GM19324 (cell line): ENCODE data around the gene KMT2E.
"Not testable (repeated sequence)": the region's sequence is repeated elsewhere in the genome, so short reads cannot be mapped to it uniquely, and the experiment has no call there.

Experiments used
- ATAC-seq: cut with Tn5 transposase; IDR thresholded peaks from one replicate; pipeline ENCODE4 v1.9.1; 2021; ENCODE audit warnings: mild to moderate bottlenecking, moderate library complexity; ENCODE audit not compliant: unreplicated experiment, low FRiP score

KMT2E gene

DNA sequence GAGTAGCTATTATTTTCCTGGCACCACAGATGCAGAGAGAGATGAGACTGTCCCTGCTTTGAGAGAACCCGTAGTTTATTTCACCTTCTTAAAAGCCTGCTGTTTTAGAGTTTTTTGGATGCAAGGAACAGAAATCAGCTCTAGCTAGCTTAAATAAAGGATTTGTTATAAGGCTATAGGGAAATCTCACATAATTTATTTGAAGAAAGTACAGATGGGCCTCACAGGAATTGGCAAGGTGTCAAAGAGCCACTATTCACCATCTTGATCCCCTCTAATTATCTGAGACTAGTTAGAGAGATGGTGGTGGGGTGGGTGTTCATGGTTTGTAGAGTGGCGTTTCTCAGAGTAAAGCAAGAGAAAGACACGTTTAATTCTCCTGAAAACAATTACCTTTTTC is 7.3 kb downstream of the KMT2E start:
- no peak for ATAC-seq

DNA sequence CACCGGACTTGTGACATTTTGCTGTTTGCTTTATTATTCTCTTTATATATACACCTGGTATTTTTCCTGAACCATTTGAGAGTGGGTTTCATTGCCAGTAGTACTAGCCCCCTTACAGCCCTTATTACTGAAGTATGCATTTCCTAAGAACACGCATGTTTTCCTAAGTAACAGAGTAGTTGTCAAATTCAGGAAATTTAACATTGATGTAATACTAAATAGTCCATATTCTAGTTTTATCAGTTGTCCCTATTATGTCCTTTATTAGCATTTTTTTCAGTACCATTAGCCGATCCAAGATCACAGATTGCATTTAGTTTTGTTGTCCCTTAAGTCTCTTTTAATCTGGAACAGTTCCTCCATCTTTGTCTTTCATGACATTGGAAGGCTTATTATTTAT is 8.0 kb downstream of the KMT2E start:
- ATAC-seq, result no peak

DNA sequence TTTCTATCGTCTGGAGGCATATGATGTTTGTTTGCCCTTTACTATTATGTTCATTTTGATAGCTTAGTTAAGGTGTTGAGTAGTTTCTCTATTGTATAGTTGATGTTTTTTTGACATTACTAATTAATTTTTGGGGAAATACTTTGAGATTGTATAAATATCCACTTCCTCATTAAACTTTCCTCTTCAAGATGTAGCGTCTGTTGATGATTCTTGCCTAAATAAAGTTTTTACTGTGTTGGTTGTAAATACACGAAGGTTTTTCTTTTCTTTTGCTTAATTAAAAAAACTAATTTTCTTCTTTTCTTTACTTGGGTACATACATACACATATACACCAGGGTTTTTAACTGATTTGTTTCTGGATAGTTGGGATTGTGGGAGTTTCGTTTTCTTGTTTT is 8.5 kb downstream of the KMT2E start:
- no peak for ATAC-seq

DNA sequence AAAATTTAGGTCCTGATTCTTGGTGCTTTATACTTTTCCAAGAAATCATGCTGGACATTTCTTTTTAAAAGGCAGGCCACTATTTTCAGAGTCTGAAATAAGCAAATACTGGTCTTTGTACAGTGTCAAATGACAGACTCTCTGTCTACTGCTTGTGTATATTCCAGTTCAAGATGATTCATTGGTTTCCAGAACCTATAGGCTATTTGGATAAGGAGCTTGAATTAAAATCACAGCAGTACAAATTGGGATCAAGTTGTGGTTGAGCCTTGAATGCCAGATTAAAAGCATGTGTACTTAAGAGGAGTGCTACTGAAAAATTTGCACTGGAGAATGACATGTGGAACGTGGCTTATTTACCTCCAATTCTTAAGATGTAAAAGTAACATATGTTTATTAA is 10.7 kb downstream of the KMT2E start:
- ATAC-seq, result no peak

DNA sequence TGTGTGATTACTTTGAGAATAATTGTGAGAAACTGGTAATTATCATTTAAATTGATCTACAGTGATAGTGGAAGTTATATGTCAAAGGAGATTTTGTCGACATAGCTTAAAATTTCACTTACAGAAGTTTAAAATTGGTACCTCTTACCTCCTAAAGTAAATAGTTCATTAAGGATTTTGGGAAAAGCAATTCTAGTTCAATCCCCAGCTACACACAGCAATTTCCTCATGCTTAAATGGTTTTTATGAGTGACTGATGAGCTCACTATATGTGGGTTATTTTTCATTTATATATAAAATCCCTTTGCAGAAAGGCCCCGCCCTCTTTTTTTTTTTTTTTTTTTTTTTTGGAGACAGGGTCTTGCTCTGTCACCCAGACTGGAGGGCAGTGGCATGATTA is 12.7 kb downstream of the KMT2E start:
- ATAC-seq, result no peak

DNA sequence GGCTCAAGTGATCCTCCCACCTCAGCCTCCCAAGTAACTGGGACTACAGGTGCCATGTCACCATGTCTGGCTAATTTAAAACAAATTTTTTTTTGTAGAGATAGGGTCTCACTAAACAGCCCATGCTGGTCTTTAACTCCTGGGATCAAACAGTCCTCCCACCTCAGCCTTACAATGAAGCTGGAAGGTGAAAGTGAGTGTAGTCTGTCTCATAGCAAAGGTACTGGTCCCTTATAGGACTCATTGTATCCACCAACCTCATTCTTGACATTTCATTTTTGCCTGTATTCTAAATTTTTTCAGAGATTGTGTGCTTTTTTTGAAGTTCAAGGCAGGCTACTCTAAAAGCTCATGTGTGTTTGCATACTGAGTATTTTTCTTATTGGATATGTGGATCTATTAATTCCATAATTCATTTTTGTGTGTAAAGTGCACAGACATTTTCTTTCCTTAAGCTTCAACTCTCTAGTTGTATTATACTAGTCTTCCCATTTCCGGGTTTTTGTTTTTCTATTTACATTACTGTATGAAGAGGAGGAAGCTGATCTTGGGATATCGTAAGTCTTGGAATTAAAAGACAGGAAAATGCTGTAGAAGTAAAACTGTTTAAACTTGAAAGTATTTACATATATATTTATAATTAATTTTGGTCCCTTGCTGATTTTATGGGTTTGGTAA is 13.3 kb downstream of the KMT2E start:
- no peak for ATAC-seq

DNA sequence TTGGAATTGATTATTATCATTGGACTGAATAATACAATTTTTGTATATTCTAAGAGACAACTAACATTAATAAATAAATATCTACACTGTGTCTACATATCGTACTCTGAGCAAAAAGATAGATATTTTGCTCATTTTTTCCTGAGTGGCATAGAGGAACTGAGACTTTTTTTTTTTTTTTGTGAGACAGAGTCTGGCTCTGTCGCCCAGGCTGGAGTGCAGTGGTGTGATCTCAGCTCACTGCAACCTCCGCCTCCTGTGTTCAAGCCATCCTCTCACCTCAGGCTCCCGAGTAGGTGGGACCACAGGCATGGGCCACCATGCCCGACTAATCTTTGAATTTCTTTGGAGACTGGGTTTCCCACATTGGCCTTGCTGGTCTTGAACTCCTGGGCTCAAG is 14.0 kb downstream of the KMT2E start:
- no peak for ATAC-seq

DNA sequence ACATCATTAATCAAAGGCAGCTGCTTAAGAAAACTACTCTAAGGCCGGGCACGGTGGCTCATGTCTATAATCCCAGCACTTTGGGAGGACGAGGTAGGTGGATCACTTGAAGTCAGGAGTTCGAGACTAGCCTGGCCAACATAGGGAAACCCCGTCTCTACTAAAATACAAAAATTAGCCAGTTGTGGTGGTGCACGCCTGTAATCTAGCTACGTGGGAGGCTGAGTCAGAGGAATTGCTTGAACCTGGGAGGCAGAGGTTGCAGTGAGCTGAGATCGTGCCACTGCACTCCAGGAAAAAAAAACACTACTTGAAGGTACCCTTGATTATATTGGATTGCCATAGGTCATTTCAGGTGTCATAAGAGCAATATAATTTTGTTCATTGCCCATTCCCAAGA is 14.9 kb downstream of the KMT2E start:
- not testable (repeated sequence) for ATAC-seq

DNA sequence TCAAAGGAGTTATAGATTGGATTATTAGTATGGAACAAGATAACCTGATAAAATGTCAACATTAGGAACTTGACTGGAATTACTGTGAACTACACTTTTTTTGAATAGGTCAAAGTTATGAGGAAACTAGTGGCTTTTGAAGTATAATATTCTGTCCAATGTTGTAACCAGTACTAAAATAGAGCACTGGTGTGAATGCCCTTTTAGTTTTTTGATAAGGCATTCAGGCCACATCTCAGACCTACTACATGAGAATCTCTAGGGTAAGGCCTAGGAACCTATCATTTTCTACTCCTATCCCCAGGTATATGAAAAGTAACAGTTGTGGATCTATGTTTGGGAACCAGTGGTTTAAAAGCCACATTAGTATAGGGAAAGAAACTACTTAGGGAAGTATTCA is 16.4 kb downstream of the KMT2E start:
- no peak for ATAC-seq

DNA sequence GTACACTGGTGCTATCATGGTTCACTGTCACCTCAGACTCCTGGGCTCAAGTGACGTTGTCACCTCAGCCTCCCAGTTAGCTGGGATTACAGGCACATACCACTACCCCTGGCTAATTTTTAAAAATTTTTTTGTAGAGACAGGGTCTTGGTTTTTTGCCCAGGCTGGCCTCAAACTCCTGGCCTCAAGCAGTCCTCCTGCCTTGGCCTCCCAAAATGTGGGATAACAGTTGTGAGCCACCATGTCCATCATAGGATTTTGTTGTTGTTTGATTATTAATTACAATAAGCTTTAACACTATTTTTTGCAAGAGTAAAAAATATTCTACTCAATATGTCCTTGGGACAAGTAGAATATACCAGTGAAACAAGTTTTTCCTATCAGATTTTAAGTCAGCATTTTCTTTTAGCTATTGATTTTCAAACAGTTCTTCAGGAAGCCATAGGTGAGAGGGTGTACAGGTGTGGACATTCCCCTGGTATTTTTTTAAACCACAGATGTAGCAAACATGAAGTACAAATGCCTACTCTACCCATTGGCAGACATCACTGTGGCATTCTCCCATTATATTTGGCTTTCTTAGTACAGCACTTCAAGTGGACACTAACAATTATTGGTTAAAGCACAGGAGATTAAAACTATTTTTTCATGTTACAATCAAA is 18.7 kb downstream of the KMT2E start:
- no peak for ATAC-seq

DNA sequence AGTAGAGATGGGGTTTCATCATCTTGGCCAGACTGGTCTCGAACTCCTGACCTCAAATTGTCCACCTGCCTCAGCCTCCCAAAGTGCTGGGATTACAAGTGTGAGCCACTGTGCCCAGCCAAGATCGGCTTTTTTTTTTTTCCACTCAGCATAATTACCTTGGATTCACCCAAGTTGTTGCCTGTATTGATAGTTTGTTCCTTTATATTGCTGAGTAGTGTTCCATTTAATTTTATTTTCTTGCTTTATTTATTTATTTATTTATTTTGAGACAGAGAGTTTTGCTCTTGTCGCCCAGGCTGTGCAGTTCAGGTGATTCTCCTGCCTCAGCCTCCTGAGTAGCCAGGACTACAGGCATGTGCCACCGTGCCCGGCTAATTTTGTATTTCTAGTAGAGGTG is 21.3 kb downstream of the KMT2E start:
- ATAC-seq, result no peak

DNA sequence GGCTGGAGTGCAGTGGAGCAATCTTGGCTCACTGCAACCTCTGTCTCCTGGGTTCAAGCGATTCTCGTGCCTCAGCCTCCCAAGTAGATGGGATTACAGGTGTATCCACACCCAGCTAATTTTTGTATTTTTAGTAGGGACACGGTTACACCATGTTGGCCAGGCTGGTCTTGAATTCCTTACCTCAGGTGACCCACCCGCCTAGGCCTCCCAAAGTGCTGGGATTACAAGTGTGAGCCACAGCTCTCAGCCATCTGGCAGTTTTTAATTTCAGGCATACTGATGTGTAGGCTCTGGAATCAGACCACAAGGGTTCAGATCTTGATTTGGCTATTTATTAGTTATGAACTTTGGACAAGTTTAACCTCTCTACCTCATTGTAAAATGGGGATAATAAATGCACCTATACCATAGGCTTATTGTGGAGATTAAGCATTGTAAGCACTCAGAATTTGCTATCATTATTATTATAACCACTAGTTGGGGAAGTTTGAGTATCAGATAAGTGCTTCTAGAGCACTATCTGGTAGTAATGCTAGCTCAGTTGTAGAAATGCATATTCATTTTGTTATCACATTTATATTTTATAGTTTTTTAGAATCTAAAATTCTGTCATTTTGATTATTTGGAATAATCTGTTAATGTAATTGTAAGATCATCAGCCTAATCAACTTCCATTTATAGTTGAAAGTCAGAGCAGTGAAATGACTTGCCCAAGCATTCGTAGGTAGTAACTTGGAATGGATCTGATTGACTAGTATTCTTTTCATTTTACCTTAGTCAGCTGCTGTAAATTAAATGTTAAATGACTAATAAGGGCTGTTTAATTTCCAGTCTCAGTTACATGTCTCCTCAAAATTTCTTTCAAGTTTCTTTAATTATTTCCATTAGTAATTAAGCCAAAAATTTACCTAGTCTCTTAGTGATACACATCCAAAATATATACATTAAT is 22.5 kb downstream of the KMT2E start:
- ATAC-seq, result no peak

DNA sequence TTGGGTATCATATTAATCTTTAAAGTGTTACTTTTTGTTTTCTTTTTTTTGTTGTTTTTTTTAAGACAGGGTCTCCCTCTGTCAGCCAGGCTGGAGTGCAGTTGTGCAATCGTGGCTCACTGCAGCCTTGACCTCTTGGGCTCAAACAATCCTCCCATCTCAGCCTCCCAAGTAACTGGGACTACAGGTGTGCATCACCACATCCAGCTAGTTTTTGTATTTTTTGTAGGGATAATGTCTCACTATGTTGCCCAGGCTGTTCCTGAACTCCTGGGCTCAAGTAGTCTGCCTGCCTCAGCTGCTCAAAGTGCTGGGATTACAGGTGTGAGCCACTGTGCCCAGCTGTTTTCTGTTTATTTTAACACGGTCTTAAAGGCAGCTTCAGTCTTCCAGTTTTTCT is 23.3 kb downstream of the KMT2E start:
- ATAC-seq, result no peak

DNA sequence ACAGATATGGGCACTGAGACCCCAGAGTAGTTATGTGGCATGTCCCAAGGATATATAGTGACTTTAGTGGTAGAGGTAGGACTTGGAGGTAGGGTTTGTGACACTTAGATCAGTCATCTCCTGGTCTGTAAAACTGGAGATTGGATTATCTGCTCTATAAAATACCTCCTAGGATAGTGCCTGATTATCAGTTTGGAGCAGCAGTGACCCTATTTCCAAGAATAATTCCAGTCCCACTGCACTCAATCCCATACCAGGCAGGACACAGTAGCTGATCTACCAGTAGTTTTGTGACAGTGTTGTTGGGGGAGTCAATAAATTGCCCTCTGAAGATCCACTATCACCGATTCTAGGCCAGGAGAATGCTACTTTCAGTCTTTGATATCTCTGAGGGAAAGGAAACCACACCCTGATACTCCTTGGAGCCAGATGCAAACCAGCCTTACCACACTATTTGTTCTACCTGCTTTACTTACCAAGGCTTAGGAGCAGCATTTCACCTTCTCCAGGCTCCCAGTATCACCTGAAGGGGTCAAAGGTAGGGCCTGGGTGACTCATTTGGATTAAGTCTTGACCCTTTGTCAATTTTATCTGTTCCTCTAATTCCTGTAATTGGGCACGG is 30.6 kb downstream of the KMT2E start:
- ATAC-seq, result no peak

DNA sequence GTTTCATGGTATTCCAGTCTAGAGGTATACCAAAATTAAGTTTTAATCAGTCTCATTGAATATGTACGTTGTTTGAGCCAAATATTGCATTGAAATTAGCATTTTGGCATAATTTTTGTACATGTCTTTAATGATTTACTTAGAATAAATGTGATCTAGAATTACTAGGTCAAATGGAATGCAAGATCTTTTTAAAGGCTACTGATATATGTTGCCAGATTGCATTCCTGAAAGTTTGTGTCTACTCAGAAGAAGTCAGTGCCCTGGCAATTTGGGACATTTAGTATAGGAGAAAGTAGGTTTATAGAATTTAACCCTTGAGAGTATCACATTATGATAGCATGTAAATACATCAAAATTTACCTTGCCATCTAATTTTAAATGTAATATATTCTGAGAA is 32.4 kb downstream of the KMT2E start:
- ATAC-seq, result no peak

DNA sequence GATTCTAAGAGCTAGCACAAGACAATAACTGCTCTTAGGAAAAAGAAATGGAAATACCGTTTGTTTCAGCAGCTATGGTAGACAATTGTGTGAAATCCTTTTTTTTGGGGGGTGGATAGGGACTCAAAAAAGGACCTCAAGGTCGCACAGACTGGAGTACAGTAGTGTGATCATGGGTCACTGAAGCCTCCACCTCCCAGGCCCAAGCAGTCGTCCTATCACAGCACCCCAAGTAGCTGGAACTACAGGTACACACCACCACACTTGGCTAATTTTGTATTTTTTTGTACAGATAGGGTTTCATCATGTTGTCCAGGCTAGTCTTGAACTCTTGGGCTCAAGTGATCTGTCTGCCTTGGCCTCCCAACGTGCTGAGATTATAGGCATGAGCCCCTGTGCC is 33.9 kb downstream of the KMT2E start:
- no peak for ATAC-seq

DNA sequence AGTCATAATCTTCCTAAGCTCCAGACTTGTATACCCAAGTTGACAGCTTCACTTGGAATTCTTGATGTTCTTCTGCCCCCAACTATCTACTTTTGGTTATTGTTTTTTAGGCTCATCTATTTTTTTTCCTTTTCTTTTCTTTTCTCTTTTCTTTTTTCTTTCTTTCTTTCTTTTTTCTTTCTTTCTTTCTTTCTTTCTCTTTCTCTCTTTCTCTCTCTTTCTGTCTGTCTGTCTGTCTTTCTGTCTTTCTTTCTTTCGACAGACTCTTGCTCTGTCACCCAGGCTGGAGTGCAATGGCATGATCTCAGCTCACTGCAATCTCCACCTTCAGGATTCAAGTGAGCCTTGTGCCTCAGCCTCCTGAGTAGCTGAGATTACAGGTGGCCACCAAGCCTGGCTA is 36.5 kb downstream of the KMT2E start:
- no peak for ATAC-seq

DNA sequence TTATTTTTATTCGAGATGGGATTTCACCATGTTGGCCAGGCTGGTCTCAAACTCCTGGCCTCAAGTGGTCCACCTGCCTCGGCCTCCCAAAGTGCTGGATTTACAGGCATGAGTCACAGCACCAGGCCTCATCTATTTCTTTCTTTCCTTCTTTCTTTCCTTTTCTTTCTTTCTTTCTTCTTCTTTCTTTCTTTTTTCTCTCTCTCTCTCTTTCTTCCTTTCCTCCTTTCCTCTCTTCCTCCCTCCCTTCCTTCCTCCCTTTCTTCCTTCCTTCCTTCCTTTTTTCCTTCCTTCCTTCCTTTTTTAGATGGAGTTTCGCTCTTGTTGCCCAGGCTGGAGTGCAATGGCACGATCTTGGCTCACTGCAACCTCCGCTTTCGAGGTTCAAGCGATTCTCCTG is 36.9 kb downstream of the KMT2E start:
- ATAC-seq, result not testable (repeated sequence)

DNA sequence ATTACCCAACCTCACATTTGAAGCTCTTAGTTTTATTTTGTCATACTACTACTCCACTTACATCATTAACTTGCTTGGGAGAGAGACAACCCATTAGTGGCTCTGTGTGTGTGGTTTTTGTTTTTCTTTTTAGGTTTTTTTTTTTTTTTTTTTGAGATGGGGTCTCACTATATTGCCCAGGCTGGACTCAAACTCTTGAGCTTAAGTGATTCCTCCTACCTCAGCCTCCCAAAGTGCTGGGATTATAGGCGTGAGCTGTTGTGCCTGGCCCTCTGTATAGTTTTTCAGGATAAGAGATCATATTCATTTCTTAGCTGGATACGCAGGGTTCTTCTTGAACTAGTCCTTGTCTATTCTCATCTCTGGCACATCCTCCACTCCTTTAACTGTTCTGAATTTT is 41.1 kb downstream of the KMT2E start:
- ATAC-seq, result no peak

DNA sequence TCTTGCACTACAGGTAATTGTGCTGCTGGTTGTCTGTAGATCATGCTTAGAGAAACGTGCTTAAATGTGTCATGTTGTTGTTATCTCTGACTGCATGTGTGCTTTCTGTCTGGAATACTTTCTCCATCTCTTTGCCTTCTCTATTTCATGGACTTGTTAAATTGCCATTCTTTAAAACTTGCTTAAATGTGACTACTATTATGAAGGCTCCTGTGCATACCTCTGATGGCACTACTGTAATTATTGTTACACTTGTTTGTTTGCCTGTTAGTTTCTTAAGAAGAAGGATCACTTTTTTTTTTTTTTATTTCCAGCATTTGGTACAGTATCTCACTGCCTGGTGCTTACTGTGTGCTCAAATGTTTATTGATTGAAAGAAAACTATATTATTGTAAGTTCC is 41.6 kb downstream of the KMT2E start:
- ATAC-seq, result no peak

DNA sequence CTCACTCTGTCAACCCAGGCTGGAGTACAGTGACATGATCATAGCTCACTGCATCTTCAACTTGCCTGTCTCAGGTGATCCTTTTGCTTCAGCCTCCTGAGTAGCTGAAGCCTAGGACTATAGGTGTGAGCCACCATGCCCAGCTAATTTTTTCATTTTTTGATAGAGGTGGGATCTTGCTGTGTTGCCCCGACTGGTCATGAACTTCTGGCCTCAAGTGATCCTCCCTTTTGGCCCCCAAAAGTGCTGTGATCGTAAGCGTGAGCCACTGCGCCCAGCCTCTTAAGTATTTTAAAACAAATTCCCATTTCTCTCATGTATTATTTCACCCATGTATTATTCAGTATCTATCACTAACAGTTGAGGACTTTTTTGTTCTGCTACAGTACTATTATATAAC is 43.5 kb downstream of the KMT2E start:
- no peak for ATAC-seq
